ENCODE data around the gene LCP2. TPM values are rescaled to one million over a fixed set of nuclear protein-coding genes. Genes with fewer than 3 reads are reported as not detected.

The LCP2 gene
- total RNA-seq, 4 donors from 2014 or later: 1.9 to 3.2 (median 2.3) TPM

GRCh38 chr5:170256571-170256970 lies 41.0 kb downstream of the LCP2 start:
- ATAC-seq: no peak
- intact Hi-C loops (cut with DNase I; ENCODE audit: low total_unique reads): no loop called here
- Histone ChIP-seq H3K9me3 (no peaks in the 10 kb centered on the region), H3K4me3 (no peak overlapping the region), H3K36me3 (no peaks in the 10 kb centered on the region), H3K27me3 (no peaks in the 10 kb centered on the region), H3K4me1 (no peaks in the 10 kb centered on the region), H3K27ac (no peak overlapping the region)
- no peak for DNase-seq
- TF ChIP-seq CTCF (IDR thresholded peaks at IDR 0.05 in 4 of 5, conservative IDR thresholded peaks at IDR 0.05 in 1 of 5) (no peak), POLR2A (IDR thresholded peaks at IDR 0.05) (no peak)
- in situ Hi-C loops (cut with MboI; ENCODE audit: low sequenced_read_pairs in 4 of 4): no loop called here

GRCh38 chr5:170254056-170254455 lies 43.5 kb downstream of the LCP2 start:
- Histone ChIP-seq H3K36me3 (no peaks in the 10 kb centered on the region), H3K9me3 (no peaks in the 10 kb centered on the region), H3K27me3 (no peaks in the 10 kb centered on the region), H3K4me1 (no peaks in the 10 kb centered on the region), H3K4me3 (no peak overlapping the region), H3K27ac (no peak overlapping the region)
- intact Hi-C loops (cut with DNase I; ENCODE audit: low total_unique reads) (no loop called here), in situ Hi-C loops (cut with MboI; ENCODE audit: low sequenced_read_pairs in 4 of 4) (no loop called here)
- DNase-seq (no peak), ATAC-seq (no peak)
- TF ChIP-seq CTCF (IDR thresholded peaks at IDR 0.05 in 4 of 5, conservative IDR thresholded peaks at IDR 0.05 in 1 of 5): no peak

- TF ChIP-seq POLR2A (IDR thresholded peaks at IDR 0.05) (no peak), CTCF (IDR thresholded peaks at IDR 0.05 in 4 of 5, conservative IDR thresholded peaks at IDR 0.05 in 1 of 5) (no peak)
- no peaks in the 10 kb centered on the region for H3K9me3 ChIP-seq
- peak in 1 of 2 donors; percentile 41 for ATAC-seq
- intact Hi-C loops (cut with DNase I; ENCODE audit: low total_unique reads): no loop called here
- no peaks in the 10 kb centered on the region for H3K36me3 ChIP-seq
- H3K4me1 ChIP-seq: no peaks in the 10 kb centered on the region
- peak overlapping the region in 2 of 4 donors; percentile 40 to 54 for H3K27ac ChIP-seq
- DNase-seq: no peak
- no peaks in the 10 kb centered on the region for H3K27me3 ChIP-seq
- no peak overlapping the region for H3K4me3 ChIP-seq
- in situ Hi-C loops (cut with MboI; ENCODE audit: low sequenced_read_pairs in 4 of 4): no loop called here
Observed at GRCh38 chr5:170252720-170253350, 44.7 kb downstream of the LCP2 start.

- Histone ChIP-seq H3K27me3 (no peaks in the 10 kb centered on the region), H3K9me3 (no peaks in the 10 kb centered on the region), H3K36me3 (no peaks in the 10 kb centered on the region), H3K27ac (peak overlapping the region in 2 of 4 donors; percentile 41 to 54), H3K4me3 (no peak overlapping the region), H3K4me1 (peaks cover 0 to 4% of the 10 kb centered on the region in 2 donors)
- intact Hi-C loops (cut with DNase I; ENCODE audit: low total_unique reads) (no loop called here), in situ Hi-C loops (cut with MboI; ENCODE audit: low sequenced_read_pairs in 4 of 4) (no loop called here)
- no peak for DNase-seq
- no peak for ATAC-seq
- TF ChIP-seq POLR2A (IDR thresholded peaks at IDR 0.05) (no peak), CTCF (IDR thresholded peaks at IDR 0.05 in 4 of 5, conservative IDR thresholded peaks at IDR 0.05 in 1 of 5) (no peak)
Observed at GRCh38 chr5:170252109-170252508, 45.5 kb downstream of the LCP2 start.

GRCh38 chr5:170251462-170251861 lies 46.1 kb downstream of the LCP2 start:
- intact Hi-C loops (cut with DNase I; ENCODE audit: low total_unique reads): no loop called here
- H3K27ac ChIP-seq: peak overlapping the region in 2 of 4 donors; percentile 41 to 54
- in situ Hi-C loops (cut with MboI; ENCODE audit: low sequenced_read_pairs in 4 of 4): no loop called here
- no peak for ATAC-seq
- H3K4me1 ChIP-seq: peaks cover 0 to 4% of the 10 kb centered on the region in 2 donors
- no peaks in the 10 kb centered on the region for H3K9me3 ChIP-seq
- H3K27me3 ChIP-seq: no peaks in the 10 kb centered on the region
- no peak overlapping the region for H3K4me3 ChIP-seq
- H3K36me3 ChIP-seq: no peaks in the 10 kb centered on the region
- no peak for TF ChIP-seq POLR2A (IDR thresholded peaks at IDR 0.05)
- no peak for TF ChIP-seq CTCF (IDR thresholded peaks at IDR 0.05 in 4 of 5, conservative IDR thresholded peaks at IDR 0.05 in 1 of 5)
- DNase-seq: no peak

Measured in gastrocnemius medialis (tissue), 4 donors.